Osteoblast (primary cell): ENCODE measurements around the gene TUBGCP6. TPM values are rescaled to one million over a fixed set of nuclear protein-coding genes. Genes with fewer than 3 reads are reported as not detected.

ENCODE experiments used
- DNase-seq: peaks from one replicate; pipeline ENCODE4 v3.0.0; 2011; ENCODE audit warnings: low spot score, mixed read lengths; ENCODE audit not compliant: insufficient read length; ENCODE audit errors: missing footprints
- H2AFZ ChIP-seq: 2 replicates; pipeline ENCODE4 v1.6.0; 2011; ENCODE audit warnings: mild to moderate bottlenecking, low read length
- H3K27ac ChIP-seq: 2 replicates; pipeline ENCODE4 v1.5.1; 2011; ENCODE audit warnings: mild to moderate bottlenecking, low read depth, low read length, moderate library complexity
- H3K27me3 ChIP-seq: 2 replicates; pipeline ENCODE4 v1.6.0; 2012; ENCODE audit warnings: mild to moderate bottlenecking, control low read depth, inconsistent platforms, low read length, moderate library complexity; ENCODE audit not compliant: insufficient read depth
- H3K36me3 ChIP-seq: 2 replicates; pipeline ENCODE4 v1.5.1; 2011; ENCODE audit warnings: mild to moderate bottlenecking, low read length, control low read depth, moderate library complexity; ENCODE audit not compliant: insufficient read depth
- H3K4me1 ChIP-seq: 2 replicates; pipeline ENCODE4 v1.5.1; 2011; ENCODE audit warnings: mild to moderate bottlenecking, low read length, control low read depth, moderate library complexity; ENCODE audit not compliant: insufficient read depth
- H3K4me2 ChIP-seq: 2 replicates; pipeline ENCODE4 v1.6.0; 2011; ENCODE audit warnings: mild to moderate bottlenecking, low read length; ENCODE audit not compliant: insufficient read depth
- H3K4me3 ChIP-seq: fragments of 200-600 bp; sonication (generic); 3 replicates; pipeline ENCODE4 v1.5.1; 2012; ENCODE audit warnings: mild to moderate bottlenecking, low read length, inconsistent platforms; ENCODE audit not compliant: insufficient read depth
- H3K79me2 ChIP-seq: 2 replicates; pipeline ENCODE4 v1.6.0; 2012; ENCODE audit warnings: mild to moderate bottlenecking, low read length, control low read depth, inconsistent platforms; ENCODE audit not compliant: insufficient read depth
- H3K9me3 ChIP-seq: 2 replicates; pipeline ENCODE4 v1.5.1; 2011; ENCODE audit warnings: low read depth, low read length, control low read depth
- H4K20me1 ChIP-seq: 2 replicates; pipeline ENCODE4 v1.6.0; 2012; ENCODE audit warnings: mild to moderate bottlenecking, low read length, control low read depth; ENCODE audit not compliant: insufficient read depth
- total RNA-seq: library from RNA; depleted of rRNA; stranded (reverse); fragments of >200 nt; gene quantifications from 2 replicates; pipeline ENCODE4 v1.2.3, GENCODE V29; 2012
- TF ChIP-seq, protein P1 (sequence below): IDR thresholded peaks from 2 replicates; pipeline ENCODE4 v1.5.1; 2011; ENCODE audit warnings: mild to moderate bottlenecking, low read depth, low read length, moderate library complexity; ENCODE audit errors: extremely low read depth

Gene TUBGCP6
- total RNA-seq, 1 donor, result 28.2 TPM

GRCh38 chr22:50178871-50179869 lies 65.7 kb downstream of the TUBGCP6 start:
- peak; percentile 90 for DNase-seq

GRCh38 chr22:50178471-50178864 lies 66.4 kb downstream of the TUBGCP6 start:
- Histone ChIP-seq H3K4me2 (no peak overlapping the region), H2AFZ (no peak overlapping the region), H3K27me3 (no peaks in the 10 kb centered on the region), H3K27ac (no peak overlapping the region), H3K36me3 (no peaks in the 10 kb centered on the region), H3K4me3 (no peak overlapping the region), H3K4me1 (no peaks in the 10 kb centered on the region), H3K79me2 (no peaks in the 10 kb centered on the region), H3K9me3 (no peaks in the 10 kb centered on the region), H4K20me1 (no peaks in the 10 kb centered on the region)
- DNase-seq, result peak; percentile 88
- TF ChIP-seq, protein P1, sequence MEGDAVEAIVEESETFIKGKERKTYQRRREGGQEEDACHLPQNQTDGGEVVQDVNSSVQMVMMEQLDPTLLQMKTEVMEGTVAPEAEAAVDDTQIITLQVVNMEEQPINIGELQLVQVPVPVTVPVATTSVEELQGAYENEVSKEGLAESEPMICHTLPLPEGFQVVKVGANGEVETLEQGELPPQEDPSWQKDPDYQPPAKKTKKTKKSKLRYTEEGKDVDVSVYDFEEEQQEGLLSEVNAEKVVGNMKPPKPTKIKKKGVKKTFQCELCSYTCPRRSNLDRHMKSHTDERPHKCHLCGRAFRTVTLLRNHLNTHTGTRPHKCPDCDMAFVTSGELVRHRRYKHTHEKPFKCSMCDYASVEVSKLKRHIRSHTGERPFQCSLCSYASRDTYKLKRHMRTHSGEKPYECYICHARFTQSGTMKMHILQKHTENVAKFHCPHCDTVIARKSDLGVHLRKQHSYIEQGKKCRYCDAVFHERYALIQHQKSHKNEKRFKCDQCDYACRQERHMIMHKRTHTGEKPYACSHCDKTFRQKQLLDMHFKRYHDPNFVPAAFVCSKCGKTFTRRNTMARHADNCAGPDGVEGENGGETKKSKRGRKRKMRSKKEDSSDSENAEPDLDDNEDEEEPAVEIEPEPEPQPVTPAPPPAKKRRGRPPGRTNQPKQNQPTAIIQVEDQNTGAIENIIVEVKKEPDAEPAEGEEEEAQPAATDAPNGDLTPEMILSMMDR, result no peak

More at GRCh38 chr22:50178871-50179869, 65.7 kb downstream of the TUBGCP6 start:
- H3K27me3 ChIP-seq, result no peaks in the 10 kb centered on the region
- no peak overlapping the region for H3K4me2 ChIP-seq
- H3K27ac ChIP-seq, result no peak overlapping the region
- no peak overlapping the region for H2AFZ ChIP-seq
- no peaks in the 10 kb centered on the region for H3K36me3 ChIP-seq
- H3K4me1 ChIP-seq, result no peaks in the 10 kb centered on the region
- H3K9me3 ChIP-seq, result no peaks in the 10 kb centered on the region
- no peak overlapping the region for H3K4me3 ChIP-seq
- no peaks in the 10 kb centered on the region for H4K20me1 ChIP-seq
- H3K79me2 ChIP-seq, result no peaks in the 10 kb centered on the region
- TF ChIP-seq, protein P1, result no peak

GRCh38 chr22:50177537-50178470 lies 67.0 kb downstream of the TUBGCP6 start:
- Histone ChIP-seq H3K4me3 (no peak overlapping the region), H3K27ac (no peak overlapping the region), H3K27me3 (no peaks in the 10 kb centered on the region), H3K79me2 (no peaks in the 10 kb centered on the region), H3K36me3 (no peaks in the 10 kb centered on the region), H3K4me1 (no peaks in the 10 kb centered on the region), H3K9me3 (no peaks in the 10 kb centered on the region), H2AFZ (no peak overlapping the region), H3K4me2 (no peak overlapping the region), H4K20me1 (no peaks in the 10 kb centered on the region)
- TF ChIP-seq, protein P1, result no peak
- no peak for DNase-seq
